Measurements from ENCODE around the gene PEBP1. TPM values are rescaled to one million over a fixed set of nuclear protein-coding genes. Genes with fewer than 3 reads are reported as not detected.

The PEBP1 gene
- total and polyA plus RNA-seq, 2 of the 8 experiments (the other 6 are each of a cell fraction or from before 2014, with no cell fraction given) = 444 to 622 TPM

DNA sequence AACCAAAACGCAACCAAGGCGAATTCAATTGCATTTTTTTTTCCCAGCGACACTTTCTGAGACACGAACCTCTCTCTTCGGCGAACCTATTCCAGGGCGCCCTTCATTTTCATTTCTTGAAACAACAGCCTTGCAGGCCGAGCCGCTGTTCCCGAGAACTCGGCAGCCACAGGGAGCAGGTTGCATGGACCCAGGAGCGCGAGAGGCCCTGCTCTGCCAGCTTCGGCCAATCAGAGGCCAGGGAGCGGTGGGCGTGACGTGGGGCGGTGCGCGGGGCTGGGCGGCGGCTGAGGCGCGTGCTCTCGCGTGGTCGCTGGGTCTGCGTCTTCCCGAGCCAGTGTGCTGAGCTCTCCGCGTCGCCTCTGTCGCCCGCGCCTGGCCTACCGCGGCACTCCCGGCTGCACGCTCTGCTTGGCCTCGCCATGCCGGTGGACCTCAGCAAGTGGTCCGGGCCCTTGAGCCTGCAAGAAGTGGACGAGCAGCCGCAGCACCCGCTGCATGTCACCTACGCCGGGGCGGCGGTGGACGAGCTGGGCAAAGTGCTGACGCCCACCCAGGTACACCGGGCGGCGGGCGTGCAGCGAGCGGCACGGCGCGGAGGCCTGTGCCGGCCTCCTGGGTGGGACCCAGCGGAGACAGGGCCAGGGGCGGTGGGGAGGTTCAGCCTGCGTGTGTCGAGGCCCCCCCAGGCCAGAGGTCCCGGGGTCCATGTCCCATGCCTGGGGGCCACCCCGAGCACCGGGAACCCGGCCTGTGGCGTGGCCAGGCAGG lies at the start of gene PEBP1 (continued):
- TF ChIP-seq, protein P1, sequence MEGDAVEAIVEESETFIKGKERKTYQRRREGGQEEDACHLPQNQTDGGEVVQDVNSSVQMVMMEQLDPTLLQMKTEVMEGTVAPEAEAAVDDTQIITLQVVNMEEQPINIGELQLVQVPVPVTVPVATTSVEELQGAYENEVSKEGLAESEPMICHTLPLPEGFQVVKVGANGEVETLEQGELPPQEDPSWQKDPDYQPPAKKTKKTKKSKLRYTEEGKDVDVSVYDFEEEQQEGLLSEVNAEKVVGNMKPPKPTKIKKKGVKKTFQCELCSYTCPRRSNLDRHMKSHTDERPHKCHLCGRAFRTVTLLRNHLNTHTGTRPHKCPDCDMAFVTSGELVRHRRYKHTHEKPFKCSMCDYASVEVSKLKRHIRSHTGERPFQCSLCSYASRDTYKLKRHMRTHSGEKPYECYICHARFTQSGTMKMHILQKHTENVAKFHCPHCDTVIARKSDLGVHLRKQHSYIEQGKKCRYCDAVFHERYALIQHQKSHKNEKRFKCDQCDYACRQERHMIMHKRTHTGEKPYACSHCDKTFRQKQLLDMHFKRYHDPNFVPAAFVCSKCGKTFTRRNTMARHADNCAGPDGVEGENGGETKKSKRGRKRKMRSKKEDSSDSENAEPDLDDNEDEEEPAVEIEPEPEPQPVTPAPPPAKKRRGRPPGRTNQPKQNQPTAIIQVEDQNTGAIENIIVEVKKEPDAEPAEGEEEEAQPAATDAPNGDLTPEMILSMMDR (IDR thresholded peaks at IDR 0.05; ENCODE audit: control extremely low read depth in 1 of 3, insufficient read depth in 1 of 3, low read depth in 1 of 3, low read length in 3 of 3) = 0 out of 4 replicates have a peak, but pooled peaks of 1 of the 3 experiments have one; percentile 6
- TF ChIP-seq E2F6 (IDR thresholded peaks at IDR 0.05) (peak; percentile 83), YY1 (IDR thresholded peaks at IDR 0.05; ENCODE audit: low read depth, low read length) (no peak), TEAD4 (IDR thresholded peaks at IDR 0.05; ENCODE audit: low read depth, low read length) (no peak), POLR2AphosphoS5 (IDR thresholded peaks at IDR 0.05; ENCODE audit: low read depth, low read length) (peak; percentile 83; the same call in 1 of the 2 replicates), NANOG (IDR thresholded peaks at IDR 0.05; ENCODE audit: insufficient read depth, low read depth, low read length, poor library complexity, severe bottlenecking) (no peak), GTF2F1 (IDR thresholded peaks at IDR 0.05; ENCODE audit: borderline replicate concordance, low read depth, low read length) (0 out of 2 replicates have a peak, but pooled peaks have one; percentile 23), SIRT6 (IDR thresholded peaks at IDR 0.05; ENCODE audit: low read length) (no peak), POU5F1 (IDR thresholded peaks at IDR 0.05; ENCODE audit: low read depth, low read length) (no peak), NRF1 (IDR thresholded peaks at IDR 0.05; ENCODE audit: low read depth, low read length) (no peak), JUN (IDR thresholded peaks at IDR 0.05; ENCODE audit: low read depth, low read length) (no peak), CREB1 (IDR thresholded peaks at IDR 0.05) (peak; percentile 80), SIN3A (conservative IDR thresholded peaks at IDR 0.05 in 1 of 2, IDR thresholded peaks at IDR 0.05 in 1 of 2; ENCODE audit: low read depth in 1 of 2, low read length in 2 of 2) (0 out of 4 replicates have a peak, but pooled peaks of 1 of the 2 experiments have one; percentile 52), RXRA (IDR thresholded peaks at IDR 0.05; ENCODE audit: insufficient read depth, low read depth, low read length) (no peak), SAP30 (IDR thresholded peaks at IDR 0.05; ENCODE audit: insufficient read depth, insufficient replicate concordance, low read length) (no peak), MAX (IDR thresholded peaks at IDR 0.05) (peak; percentile 92), MAFK (IDR thresholded peaks at IDR 0.05; ENCODE audit: low read depth, low read length) (no peak), EP300 (IDR thresholded peaks at IDR 0.05; ENCODE audit: borderline replicate concordance in 1 of 2, low read depth in 2 of 2, low read length in 2 of 2) (no peak), TAF7 (optimal IDR thresholded peaks at IDR 0.05; ENCODE audit: borderline replicate concordance, low read depth, low read length) (no peak), BCL11A (IDR thresholded peaks at IDR 0.05; ENCODE audit: low read depth in 2 of 2, low read length in 2 of 2) (no peak)
